Measurements from ENCODE around the gene ARG2. TPM values are rescaled to one million over a fixed set of nuclear protein-coding genes. Genes with fewer than 3 reads are reported as not detected.

ARG2 gene
- total RNA-seq, 1 experiment from 2014 or later: 7.0 TPM

Other genes with a start within 250 kb of the ARG2 start
- gene PLEK2, start 207.8 kb upstream of the ARG2 start, total RNA-seq (2021; ENCODE audit: unreplicated experiment): 67.6 TPM
- gene TMEM229B, start 131.2 kb upstream of the ARG2 start, total RNA-seq (2021; ENCODE audit: unreplicated experiment): 0.71 TPM
- 27.6 TPM for gene PLEKHH1, start 86.6 kb upstream of the ARG2 start, total RNA-seq (2021; ENCODE audit: unreplicated experiment)
- 20.9 TPM for gene PIGH, start 19.7 kb upstream of the ARG2 start, total RNA-seq (2021; ENCODE audit: unreplicated experiment)
- 86.3 TPM for gene VTI1B, start 54.7 kb downstream of the ARG2 start, total RNA-seq (2021; ENCODE audit: unreplicated experiment)
- 54.6 TPM for gene RDH11, start 75.8 kb downstream of the ARG2 start, total RNA-seq (2021; ENCODE audit: unreplicated experiment)
- gene RDH12, start 82.0 kb downstream of the ARG2 start, total RNA-seq (2021; ENCODE audit: unreplicated experiment): 0.27 TPM
- gene ZFYVE26, start 196.7 kb downstream of the ARG2 start, total RNA-seq (2021; ENCODE audit: unreplicated experiment): 13.2 TPM
- gene RAD51B, start 199.9 kb downstream of the ARG2 start, total RNA-seq (2021; ENCODE audit: unreplicated experiment): 20.0 TPM